Spleen (tissue), 7 donors: ENCODE results near the gene C16orf95.

ENCODE experiments used
- POLR2A ChIP-seq, 3 donors: fragments of 450-650 bp; IDR thresholded peaks; one replicate each; pipeline ENCODE4 v1.5.1; 2017; ENCODE audit warnings: antibody characterized with exemption in 3 of 3, mild to moderate bottlenecking in 1 of 3
- TF ChIP-seq, protein P1 (sequence below), 11 experiments: fragments of 200-600 bp in 7 of 11; fragments of 450-650 bp in 4 of 11; sonication (generic) in 4 of 11; IDR thresholded peaks in 8 of 11; conservative IDR thresholded peaks in 3 of 11; 1 replicate in 7 of 11; 2 replicates in 4 of 11; pipeline versions ENCODE4 v1.4.0 to v1.8.0; 2016 to 2021; ENCODE audit warnings: antibody characterized with exemption in 11 of 11, inconsistent platforms in 4 of 11, mild to moderate bottlenecking in 1 of 11
- donor health status: DM: no; HTN: no; CAD: no; lungs with moderate emphysema.
- donor health status: DM: no; HTN: no; CAD: no.
- donor health status: DM: no; HTN: no; CAD: no.

DNA sequence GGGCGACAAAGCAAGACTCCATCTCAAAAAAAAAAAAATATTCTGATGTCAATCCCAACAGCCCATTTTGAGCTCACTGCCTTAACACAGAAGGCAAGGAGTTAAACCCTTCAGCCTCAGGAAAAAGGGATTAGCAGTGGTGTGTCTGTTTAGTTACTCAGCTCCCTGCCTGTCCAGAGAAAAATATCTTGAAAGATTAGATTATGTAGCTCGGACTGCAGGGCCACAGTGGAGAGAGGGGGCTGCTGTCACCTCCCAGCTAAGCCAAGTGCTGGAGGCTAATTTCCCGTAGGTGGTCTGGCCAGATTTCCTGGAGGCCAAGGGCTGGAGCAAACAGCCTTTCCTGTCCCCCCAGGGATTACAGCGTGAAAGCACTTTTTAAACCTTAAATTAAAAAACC, 50.3 kb downstream of the C16orf95 start:
- TF ChIP-seq, protein P1, sequence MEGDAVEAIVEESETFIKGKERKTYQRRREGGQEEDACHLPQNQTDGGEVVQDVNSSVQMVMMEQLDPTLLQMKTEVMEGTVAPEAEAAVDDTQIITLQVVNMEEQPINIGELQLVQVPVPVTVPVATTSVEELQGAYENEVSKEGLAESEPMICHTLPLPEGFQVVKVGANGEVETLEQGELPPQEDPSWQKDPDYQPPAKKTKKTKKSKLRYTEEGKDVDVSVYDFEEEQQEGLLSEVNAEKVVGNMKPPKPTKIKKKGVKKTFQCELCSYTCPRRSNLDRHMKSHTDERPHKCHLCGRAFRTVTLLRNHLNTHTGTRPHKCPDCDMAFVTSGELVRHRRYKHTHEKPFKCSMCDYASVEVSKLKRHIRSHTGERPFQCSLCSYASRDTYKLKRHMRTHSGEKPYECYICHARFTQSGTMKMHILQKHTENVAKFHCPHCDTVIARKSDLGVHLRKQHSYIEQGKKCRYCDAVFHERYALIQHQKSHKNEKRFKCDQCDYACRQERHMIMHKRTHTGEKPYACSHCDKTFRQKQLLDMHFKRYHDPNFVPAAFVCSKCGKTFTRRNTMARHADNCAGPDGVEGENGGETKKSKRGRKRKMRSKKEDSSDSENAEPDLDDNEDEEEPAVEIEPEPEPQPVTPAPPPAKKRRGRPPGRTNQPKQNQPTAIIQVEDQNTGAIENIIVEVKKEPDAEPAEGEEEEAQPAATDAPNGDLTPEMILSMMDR (IDR thresholded peaks at IDR 0.05 in 8 of 11, conservative IDR thresholded peaks at IDR 0.05 in 3 of 11): no peak
- TF ChIP-seq POLR2A (IDR thresholded peaks at IDR 0.05): no peak
